Activated T-cell treated with anti-CD3 and anti-CD28 coated beads for 4 hours (primary cell): Measurements from ENCODE around the gene MORC4.

Source experiments
- DNase-seq: peaks from one replicate; pipeline ENCODE4 v3.0.0-alpha.2; 2020

MORC4 gene

DNA sequence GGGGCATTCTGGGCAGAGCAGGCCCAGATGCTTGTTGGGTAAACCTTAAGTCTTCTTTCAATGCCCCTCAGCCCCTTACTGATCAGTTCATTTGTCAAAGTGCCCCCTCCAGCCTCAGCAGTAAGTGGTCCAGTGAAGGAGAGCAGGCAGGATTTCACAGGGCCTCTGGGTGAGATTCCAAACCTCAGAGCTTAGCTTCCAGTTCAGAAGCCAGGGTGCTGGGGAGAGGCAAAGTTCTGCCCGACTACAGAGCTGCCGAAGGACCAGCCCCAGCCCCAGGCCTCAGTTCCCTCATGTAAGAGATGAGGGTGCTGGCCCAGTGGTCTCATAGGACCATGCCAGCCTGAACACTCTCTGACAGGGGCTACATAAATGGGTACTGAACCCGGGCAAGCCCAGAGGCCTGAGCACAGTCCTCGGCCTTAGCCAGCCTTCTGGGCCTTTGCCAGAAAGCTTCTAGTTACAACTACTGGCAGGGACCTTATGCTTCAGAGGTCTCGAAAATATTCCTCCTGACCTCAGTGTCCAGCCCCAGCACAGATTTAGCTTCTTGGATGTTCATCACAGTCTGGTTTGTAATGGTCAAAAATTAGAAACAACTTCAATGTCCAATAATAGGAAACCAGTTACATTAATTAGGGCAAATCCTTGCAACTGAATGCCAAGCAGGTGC is 96.0 kb downstream of the MORC4 start:
- no peak for DNase-seq

DNA sequence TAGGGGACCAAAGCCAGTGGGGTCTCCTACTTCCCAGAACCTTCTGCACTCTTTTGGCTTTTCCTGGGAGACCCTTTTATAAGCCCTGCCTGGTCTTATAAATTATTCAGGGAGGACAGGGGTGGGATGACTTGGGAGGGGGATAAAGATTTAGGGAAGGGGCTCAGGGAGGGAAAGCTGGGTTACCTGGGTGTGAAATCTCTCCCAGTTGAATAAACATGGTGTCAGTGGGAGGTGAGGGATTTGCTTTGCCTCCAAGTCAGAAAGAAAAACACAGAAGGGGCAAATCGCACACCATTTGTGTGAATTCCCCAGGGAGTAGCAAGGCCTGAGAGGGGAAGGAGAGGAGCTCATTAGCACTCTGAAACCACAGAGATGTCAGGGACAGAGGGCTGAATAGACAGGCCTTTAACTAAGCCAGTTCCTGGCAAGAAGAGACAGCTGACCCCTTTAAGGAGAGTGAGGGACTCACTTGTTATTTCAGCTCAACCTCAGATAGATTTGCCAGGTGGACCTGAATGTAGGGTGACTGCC is 96.7 kb downstream of the MORC4 start, which contains the start of gene RIPPLY1:
TSS of gene RIPPLY1 (minus strand) at position 51 of the 534 bp plus-strand sequence. CDS start 54 bp downstream, outside the sequence.
- DNase-seq, result no peak

DNA sequence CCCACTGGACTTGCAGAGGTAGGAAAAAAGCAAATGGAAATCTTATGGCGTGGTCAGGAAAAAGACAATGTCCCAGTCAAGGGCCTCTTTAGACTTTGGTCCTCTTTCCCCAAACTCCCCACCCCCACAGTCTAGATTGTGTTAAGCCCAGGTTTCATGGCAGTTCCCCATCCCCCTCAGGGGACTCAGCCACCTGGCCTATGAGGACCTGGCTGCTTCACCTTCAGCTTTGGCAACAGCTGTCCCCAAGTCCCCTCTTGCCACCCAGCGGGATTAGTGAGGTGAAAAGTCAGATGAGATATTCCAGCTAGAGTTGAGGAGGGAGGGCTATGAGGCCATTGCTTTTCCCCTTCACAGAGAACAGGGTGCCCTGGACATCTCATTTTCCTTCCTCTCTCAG is 97.3 kb downstream of the MORC4 start:
- DNase-seq, result no peak

DNA sequence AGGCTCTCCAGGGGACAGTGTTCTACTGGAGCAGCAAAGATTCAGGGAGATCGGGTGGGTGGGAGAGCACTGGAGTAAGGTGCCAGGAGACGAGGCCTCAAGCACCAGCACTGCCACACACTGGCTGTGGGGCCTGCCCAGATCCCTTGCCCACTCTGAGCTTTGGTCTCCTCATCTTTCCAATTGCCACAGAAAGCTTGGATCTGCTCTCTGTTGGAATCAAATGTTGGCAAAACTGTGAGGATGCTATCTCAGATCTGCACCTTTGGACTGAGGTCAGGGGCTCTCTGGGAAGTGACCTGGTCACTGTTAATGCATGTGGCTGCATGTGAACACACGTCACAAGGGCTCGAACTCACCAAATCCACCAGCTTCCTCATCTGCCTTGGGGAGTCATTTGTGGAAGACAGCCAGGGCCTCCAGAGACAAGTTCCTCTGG is 98.2 kb downstream of the MORC4 start:
- DNase-seq, result no peak

DNA sequence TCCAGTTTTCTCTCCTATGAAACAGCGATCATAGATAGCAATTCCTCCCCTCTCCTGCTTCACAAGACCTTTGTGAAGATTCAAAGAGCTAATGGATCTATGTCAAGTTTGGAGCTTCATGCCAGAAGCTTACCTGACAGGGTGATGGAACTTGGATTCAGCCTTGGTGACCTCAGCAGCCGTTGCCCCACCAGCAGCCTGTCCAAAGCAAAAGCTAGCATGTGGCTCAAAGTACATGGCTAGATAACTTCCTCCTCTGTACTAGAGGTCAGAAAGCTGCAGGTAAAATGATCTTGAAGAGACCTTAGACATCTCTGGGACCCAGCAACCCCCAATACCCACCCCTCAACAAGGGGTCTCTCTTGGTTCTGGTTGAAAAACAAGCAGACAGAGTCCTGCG is 98.7 kb downstream of the MORC4 start:
- DNase-seq, result no peak

DNA sequence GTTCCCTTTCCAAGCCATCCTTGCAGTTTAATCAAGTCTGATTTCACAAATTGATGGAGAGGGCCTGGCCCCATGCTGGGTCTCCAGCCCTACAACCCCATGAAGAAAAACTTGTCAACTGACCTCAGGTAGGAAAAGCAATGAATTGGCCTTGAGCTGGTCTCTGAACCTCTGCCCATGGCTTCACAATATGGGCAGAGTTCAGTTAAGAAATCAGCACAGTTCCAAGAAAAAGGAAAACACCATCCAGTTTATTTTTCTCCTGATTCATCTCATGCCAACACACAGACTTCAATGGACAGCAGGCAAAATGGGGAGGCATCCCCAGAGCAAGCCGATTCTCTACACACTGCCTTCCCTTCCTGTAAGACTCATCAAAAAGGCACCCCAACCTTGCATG is 100.2 kb downstream of the MORC4 start:
- DNase-seq, result no peak

DNA sequence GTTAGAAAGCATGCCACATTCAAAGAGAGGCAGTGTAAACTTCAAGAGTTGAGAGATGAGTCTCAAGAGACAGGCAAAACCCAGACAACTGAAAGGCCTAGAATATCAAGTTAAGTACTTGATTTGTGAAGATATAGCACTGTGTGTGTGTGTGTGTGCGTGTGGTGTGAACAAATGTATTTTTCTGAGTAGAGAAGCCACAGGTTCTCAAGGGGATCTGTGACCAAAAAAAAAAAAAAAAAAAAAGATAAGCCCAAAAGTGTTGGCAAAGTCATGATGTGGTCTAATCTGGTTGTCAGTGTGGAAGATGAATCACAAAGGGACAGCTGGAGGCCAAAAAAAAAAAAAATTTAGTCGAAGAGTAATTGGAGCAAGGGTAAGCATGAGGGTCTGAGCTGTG is 100.7 kb downstream of the MORC4 start:
- no peak for DNase-seq

DNA sequence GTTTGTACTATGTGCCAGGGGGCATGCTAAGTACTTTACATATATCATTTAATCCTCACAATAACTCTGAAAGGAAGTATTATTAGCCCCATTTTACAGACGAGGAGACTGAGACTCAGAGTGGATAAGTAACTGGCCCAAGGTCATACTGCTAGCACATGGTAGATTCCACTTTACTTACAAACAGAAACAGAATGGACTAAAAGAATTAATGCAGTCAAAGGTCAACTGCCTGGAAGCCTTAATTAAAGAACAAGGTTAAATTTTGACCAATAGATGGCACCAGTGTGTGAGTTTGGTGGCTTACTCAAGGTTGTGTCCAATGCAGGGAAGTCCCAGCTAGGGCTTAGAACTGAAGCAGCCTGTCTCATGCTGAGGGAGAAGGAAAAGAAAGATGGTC is 101.5 kb downstream of the MORC4 start:
- DNase-seq, result no peak

DNA sequence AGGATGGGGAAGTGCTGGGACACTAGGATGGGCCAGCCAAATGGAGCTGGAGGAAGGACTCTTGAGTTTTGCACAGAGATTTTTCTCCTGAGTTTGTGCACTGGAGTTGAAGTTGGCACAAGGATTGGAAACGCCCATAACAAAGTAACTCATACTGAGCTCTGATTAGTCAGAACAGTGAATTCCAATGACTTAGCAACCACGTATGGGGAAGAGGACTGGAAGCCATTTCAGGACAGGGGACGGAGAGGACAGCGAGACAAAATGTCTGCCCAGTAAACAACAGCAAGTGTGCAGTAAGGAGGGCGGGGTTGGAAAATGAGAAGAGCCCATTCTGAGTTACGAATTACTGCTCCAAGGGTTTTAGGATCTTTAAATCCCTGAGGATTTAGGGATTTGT is 102.8 kb downstream of the MORC4 start:
- no peak for DNase-seq

DNA sequence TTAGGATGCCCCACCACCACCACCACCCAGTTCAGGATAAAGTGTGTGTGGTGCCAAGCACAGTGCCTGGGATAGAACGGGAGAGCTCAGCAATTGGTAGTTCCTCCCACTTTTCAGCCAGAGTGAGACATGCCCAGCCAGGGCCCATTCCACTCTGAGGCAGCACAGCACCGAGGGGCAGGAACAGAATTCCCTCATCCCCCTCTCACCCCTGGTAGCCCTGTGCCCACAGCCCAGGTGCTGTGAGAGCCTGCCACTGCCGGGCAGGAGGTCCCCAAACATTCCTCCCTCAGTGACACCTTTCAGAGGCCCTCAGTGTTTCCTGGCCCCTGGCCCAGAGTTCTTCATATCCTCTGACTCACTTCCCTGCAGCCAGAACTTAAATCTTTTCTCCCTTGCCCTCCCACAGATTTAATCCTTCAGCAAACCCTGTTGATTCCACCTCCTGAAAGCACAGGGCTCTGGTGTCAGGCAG is 105.0 kb downstream of the MORC4 start:
- no peak for DNase-seq

DNA sequence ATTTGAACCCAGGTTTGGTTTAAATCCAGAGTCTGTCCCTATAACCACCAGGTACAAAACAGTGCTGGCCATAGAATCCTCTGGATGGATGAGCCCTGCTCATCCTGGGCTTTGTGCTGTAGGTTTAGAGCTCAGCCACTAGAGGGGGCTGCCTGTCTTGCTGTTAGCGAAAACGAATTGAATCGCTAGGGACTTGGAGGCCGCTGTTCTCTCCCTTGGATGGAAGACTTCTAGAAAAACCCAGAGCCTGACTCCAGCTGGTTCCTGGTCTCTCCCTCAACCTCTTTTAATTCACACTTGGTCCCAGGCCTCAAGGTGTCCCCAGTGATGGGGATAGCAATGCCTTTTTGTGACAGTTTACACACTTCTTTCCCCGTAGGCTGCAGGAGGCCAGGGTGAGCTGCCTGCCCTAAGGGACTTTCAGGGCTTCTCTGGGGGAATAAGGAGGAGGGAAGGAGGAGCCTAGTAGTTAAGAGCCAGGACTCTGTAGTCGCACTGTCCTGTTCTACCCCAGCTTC is 105.6 kb downstream of the MORC4 start:
- peak; percentile 17 for DNase-seq

DNA sequence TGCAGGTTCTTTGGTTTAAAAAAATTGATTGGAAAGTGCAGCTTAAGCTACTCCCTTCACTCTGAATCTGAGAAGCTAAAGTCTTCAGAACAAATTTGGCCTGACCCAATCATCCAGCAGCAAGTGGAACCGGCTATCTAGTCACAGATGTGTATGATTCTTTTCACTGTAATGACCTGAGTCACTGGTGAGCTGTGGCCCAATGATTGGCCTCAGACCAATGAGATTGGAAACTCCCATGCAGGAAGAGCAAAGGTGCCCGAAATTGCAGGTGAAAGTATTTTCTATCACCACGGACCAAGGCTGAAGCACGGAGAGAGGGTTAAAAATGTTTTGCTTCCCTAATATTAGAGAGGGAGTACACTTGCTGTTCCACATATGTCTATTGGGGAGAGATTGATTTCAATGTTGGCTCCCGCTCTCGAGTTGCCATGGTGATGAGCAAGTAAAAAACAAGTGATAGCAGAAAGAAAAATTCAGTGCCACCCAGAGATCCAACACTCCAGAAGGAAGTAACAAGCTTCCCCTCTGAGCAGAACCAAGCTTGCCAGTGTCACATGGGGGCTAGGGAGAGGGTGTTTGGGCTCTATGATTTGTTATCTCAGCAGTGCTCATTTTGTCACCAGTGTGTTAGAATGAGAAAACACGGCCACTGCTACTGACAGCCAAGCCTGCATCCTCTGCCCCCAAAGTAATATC is 108.1 kb downstream of the MORC4 start:
- DNase-seq, result no peak
